ENCODE data around the gene RBM19. TPM values are rescaled to one million over a fixed set of nuclear protein-coding genes. Genes with fewer than 3 reads are reported as not detected.
A peak's percentile ranks its signal among the peaks of the same experiment; 100 is the strongest.

The RBM19 gene
- total RNA-seq, 2 donors from 2014 or later: 38.6 to 43.1 TPM

DNA sequence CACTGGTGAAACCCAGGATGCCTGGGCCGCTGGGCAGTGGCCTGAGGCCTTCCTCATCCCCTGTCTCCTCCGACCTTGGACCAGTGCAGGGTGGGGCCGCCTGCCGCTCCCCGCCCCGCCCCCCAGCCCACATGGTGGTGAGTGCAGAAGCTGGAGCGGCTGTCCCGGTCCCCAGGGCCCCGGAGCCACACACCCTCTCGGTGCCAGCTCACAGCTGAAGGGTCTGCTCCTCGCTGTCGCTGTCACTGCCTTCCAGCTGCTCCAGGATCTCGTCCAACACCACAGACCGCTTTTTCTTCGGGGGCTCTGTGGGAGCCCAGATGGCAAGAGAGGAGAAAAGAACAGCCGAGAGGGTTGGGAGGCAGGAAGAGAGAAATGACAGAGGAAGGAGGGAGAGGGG lies 143.1 kb downstream of the RBM19 start:
- Histone ChIP-seq H3K9ac (ENCODE audit: extremely low read depth, low read length, poor library complexity, severe bottlenecking) (no peak overlapping the region), H3K36me3 (ENCODE audit: control insufficient read depth, insufficient read depth, low read length) (no peaks in the 10 kb centered on the region), H3K27ac (ENCODE audit: low read depth, low read length) (peak overlapping the region; percentile 48), H3K9me3 (ENCODE audit: control insufficient read depth, low read length) (no peaks in the 10 kb centered on the region), H3K27me3 (ENCODE audit: control insufficient read depth, insufficient read depth, low read length, poor library complexity, severe bottlenecking) (no peaks in the 10 kb centered on the region), H3K4me3 (ENCODE audit: low read length) (no peak overlapping the region), H3K4me1 (ENCODE audit: control insufficient read depth, insufficient read depth, low read length) (no peaks in the 10 kb centered on the region)
- no peaks in the 10 kb centered on the region for H3K27me3 Mint-ChIP-seq (ENCODE audit: insufficient read depth)
- H3K9me3 Mint-ChIP-seq: no peaks in the 10 kb centered on the region
- peaks cover 7% of the 10 kb centered on the region for H3K36me3 Mint-ChIP-seq (ENCODE audit: low read depth)
- 80 to 91% methylated on average over 8 to 16 of the region's 16 CpGs for WGBS, 2 experiments (ENCODE audit: insufficient coverage in 1 of 2, insufficient read length in 1 of 2)
- TF ChIP-seq, protein P1, sequence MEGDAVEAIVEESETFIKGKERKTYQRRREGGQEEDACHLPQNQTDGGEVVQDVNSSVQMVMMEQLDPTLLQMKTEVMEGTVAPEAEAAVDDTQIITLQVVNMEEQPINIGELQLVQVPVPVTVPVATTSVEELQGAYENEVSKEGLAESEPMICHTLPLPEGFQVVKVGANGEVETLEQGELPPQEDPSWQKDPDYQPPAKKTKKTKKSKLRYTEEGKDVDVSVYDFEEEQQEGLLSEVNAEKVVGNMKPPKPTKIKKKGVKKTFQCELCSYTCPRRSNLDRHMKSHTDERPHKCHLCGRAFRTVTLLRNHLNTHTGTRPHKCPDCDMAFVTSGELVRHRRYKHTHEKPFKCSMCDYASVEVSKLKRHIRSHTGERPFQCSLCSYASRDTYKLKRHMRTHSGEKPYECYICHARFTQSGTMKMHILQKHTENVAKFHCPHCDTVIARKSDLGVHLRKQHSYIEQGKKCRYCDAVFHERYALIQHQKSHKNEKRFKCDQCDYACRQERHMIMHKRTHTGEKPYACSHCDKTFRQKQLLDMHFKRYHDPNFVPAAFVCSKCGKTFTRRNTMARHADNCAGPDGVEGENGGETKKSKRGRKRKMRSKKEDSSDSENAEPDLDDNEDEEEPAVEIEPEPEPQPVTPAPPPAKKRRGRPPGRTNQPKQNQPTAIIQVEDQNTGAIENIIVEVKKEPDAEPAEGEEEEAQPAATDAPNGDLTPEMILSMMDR (conservative IDR thresholded peaks at IDR 0.05): no peak
- peaks cover 18% of the 10 kb centered on the region for H3K4me1 Mint-ChIP-seq
- H3K27ac Mint-ChIP-seq: no peak overlapping the region
- no peak overlapping the region for H3K4me3 Mint-ChIP-seq
- DNase-seq: no peak

DNA sequence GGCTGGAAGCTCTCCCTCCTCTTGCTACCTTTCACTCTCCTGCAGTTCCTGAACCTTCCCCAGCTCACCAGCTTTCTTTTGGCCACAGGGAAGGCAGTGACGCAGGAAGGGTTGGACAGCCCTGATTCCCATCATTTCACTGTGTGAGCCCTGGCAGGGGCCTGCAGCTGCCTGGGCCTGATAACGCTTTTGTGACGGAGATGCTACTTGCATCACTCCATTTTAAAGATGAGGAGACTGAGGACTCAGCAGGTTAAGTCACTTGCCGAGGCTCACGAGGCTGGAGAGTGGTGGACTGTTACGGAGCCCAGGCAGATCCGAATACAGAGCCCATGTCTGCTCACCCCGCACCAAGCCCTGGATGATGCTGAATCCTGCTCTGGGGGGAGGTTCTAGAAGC lies 145.3 kb downstream of the RBM19 start:
- H3K36me3 ChIP-seq (ENCODE audit: control insufficient read depth, insufficient read depth, low read length): no peaks in the 10 kb centered on the region
- no peaks in the 10 kb centered on the region for H3K27me3 ChIP-seq (ENCODE audit: control insufficient read depth, insufficient read depth, low read length, poor library complexity, severe bottlenecking)
- H3K27ac Mint-ChIP-seq: no peak overlapping the region
- H3K9ac ChIP-seq (ENCODE audit: extremely low read depth, low read length, poor library complexity, severe bottlenecking): no peak overlapping the region
- H3K9me3 Mint-ChIP-seq: no peaks in the 10 kb centered on the region
- H3K36me3 Mint-ChIP-seq (ENCODE audit: low read depth): peaks cover 7% of the 10 kb centered on the region
- no peaks in the 10 kb centered on the region for H3K9me3 ChIP-seq (ENCODE audit: control insufficient read depth, low read length)
- H3K4me1 ChIP-seq (ENCODE audit: control insufficient read depth, insufficient read depth, low read length): no peaks in the 10 kb centered on the region
- peaks cover 9% of the 10 kb centered on the region for H3K4me1 Mint-ChIP-seq
- H3K27me3 Mint-ChIP-seq (ENCODE audit: insufficient read depth): no peaks in the 10 kb centered on the region
- H3K27ac ChIP-seq (ENCODE audit: low read depth, low read length): no peak overlapping the region
- H3K4me3 Mint-ChIP-seq: no peak overlapping the region
- DNase-seq: no peak
- 92 to 95% methylated on average over 5 to 8 of the region's 8 CpGs for WGBS, 2 experiments (ENCODE audit: insufficient coverage in 1 of 2, insufficient read length in 1 of 2)
- TF ChIP-seq, protein P1 (conservative IDR thresholded peaks at IDR 0.05): no peak
- no peak overlapping the region for H3K4me3 ChIP-seq (ENCODE audit: low read length)

DNA sequence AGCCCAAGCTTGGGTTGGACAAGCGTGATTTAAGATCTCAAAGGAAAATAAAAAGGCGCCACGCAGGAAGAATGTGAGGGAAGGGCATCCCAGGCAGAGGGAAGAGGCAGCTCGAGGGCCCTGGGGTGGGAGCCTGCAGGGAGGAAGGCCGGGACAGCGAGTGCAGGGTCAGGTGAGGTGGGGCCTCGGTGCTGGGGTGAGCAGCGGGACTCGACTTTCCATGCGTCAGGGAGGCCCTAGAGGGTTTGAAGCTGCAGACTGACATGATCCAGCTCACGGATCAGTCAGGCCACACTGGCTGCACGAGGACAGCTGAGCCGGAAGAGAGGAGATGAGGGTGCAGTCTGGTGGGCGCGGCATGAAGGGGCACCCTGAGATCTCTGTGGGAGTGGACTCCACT lies 145.8 kb downstream of the RBM19 start:
- no peaks in the 10 kb centered on the region for H3K27me3 Mint-ChIP-seq (ENCODE audit: insufficient read depth)
- peaks cover 7% of the 10 kb centered on the region for H3K36me3 Mint-ChIP-seq (ENCODE audit: low read depth)
- no peak for DNase-seq
- no peak overlapping the region for H3K27ac Mint-ChIP-seq
- H3K4me1 Mint-ChIP-seq: peaks cover 9% of the 10 kb centered on the region
- Histone ChIP-seq H3K36me3 (ENCODE audit: control insufficient read depth, insufficient read depth, low read length) (no peaks in the 10 kb centered on the region), H3K9ac (ENCODE audit: extremely low read depth, low read length, poor library complexity, severe bottlenecking) (no peak overlapping the region), H3K27me3 (ENCODE audit: control insufficient read depth, insufficient read depth, low read length, poor library complexity, severe bottlenecking) (no peaks in the 10 kb centered on the region), H3K4me3 (ENCODE audit: low read length) (no peak overlapping the region), H3K4me1 (ENCODE audit: control insufficient read depth, insufficient read depth, low read length) (no peaks in the 10 kb centered on the region), H3K9me3 (ENCODE audit: control insufficient read depth, low read length) (no peaks in the 10 kb centered on the region), H3K27ac (ENCODE audit: low read depth, low read length) (no peak overlapping the region)
- 91 to 92% methylated on average over 10 to 15 of the region's 15 CpGs for WGBS, 2 experiments (ENCODE audit: insufficient coverage in 1 of 2, insufficient read length in 1 of 2)
- H3K9me3 Mint-ChIP-seq: no peaks in the 10 kb centered on the region
- TF ChIP-seq, protein P1 (conservative IDR thresholded peaks at IDR 0.05): no peak
- H3K4me3 Mint-ChIP-seq: no peak overlapping the region
